ENCODE data around the gene MEIKIN. TPM values are rescaled to one million over a fixed set of nuclear protein-coding genes. Genes with fewer than 3 reads are reported as not detected.

The MEIKIN gene
- total and polyA plus RNA-seq, 2 of the 13 experiments (the other 11 are each of a cell fraction or from before 2014, with no cell fraction given), result not detected

- ChIA-PET CTCF (ENCODE audit: low intra/inter-chr PET ratio, low total read pairs) (no interaction called here), POLR2A (no interaction called here)
- no TSS peak for BruUV-seq (replicated peaks)
- Histone ChIP-seq H3K9ac (ENCODE audit: insufficient read depth, low read depth, low read length) (no peak overlapping the region), H3K4me1 (ENCODE audit: insufficient read depth, low read length) (no peaks in the 10 kb centered on the region), H4K20me1 (ENCODE audit: insufficient read depth, low read length) (no peaks in the 10 kb centered on the region), H3K79me2 (ENCODE audit: insufficient read depth, low read length) (no peaks in the 10 kb centered on the region), H3K36me3 (replicated peaks in 1 of 2; ENCODE audit: control insufficient read depth in 1 of 2, insufficient read depth in 2 of 2, low read length in 2 of 2) (no peaks in the 10 kb centered on the region), H3K4me2 (ENCODE audit: low read depth, low read length) (no peak overlapping the region), H3K9me3 (ENCODE audit: low read length) (no peaks in the 10 kb centered on the region), H3K27ac (ENCODE audit: extremely low read length, insufficient read depth, low read length) (no peak overlapping the region), H2AFZ (ENCODE audit: low read length) (no peak overlapping the region), H3K27me3 (ENCODE audit: control insufficient read depth in 1 of 2, insufficient read depth in 2 of 2, low read length in 2 of 2) (no peaks in the 10 kb centered on the region), H3K4me3 (replicated peaks in 1 of 3; ENCODE audit: insufficient read depth in 1 of 3, low read depth in 2 of 3, low read length in 3 of 3) (no peak overlapping the region)
- DNase-seq (ENCODE audit: low spot score) (no peak), FAIRE-seq (no peak), ATAC-seq (no peak)
- no peak for TF ChIP-seq ZMAT3 (CRISPR knock-in tag; conservative IDR thresholded peaks at IDR 0.05)
- TF ChIP-seq XRCC5 (optimal IDR thresholded peaks at IDR 0.05; ENCODE audit: low read length), result no peak
- TF ChIP-seq ZNF343 (CRISPR knock-in tag; IDR thresholded peaks at IDR 0.05), result no peak
- no peak for TF ChIP-seq FOXA1 (IDR thresholded peaks at IDR 0.05)
- TF ChIP-seq FOXA1 (CRISPR knock-in tag; IDR thresholded peaks at IDR 0.05), result peak; percentile 47; the same call in 1 of the 2 replicates
- TF ChIP-seq MNT (IDR thresholded peaks at IDR 0.05), result no peak
- peak; percentile 96 for TF ChIP-seq MIER2 (CRISPR knock-in tag; IDR thresholded peaks at IDR 0.05)
- peak; percentile 51 for TF ChIP-seq FOXA3 (CRISPR knock-in tag; IDR thresholded peaks at IDR 0.05)
- TF ChIP-seq, protein P1, sequence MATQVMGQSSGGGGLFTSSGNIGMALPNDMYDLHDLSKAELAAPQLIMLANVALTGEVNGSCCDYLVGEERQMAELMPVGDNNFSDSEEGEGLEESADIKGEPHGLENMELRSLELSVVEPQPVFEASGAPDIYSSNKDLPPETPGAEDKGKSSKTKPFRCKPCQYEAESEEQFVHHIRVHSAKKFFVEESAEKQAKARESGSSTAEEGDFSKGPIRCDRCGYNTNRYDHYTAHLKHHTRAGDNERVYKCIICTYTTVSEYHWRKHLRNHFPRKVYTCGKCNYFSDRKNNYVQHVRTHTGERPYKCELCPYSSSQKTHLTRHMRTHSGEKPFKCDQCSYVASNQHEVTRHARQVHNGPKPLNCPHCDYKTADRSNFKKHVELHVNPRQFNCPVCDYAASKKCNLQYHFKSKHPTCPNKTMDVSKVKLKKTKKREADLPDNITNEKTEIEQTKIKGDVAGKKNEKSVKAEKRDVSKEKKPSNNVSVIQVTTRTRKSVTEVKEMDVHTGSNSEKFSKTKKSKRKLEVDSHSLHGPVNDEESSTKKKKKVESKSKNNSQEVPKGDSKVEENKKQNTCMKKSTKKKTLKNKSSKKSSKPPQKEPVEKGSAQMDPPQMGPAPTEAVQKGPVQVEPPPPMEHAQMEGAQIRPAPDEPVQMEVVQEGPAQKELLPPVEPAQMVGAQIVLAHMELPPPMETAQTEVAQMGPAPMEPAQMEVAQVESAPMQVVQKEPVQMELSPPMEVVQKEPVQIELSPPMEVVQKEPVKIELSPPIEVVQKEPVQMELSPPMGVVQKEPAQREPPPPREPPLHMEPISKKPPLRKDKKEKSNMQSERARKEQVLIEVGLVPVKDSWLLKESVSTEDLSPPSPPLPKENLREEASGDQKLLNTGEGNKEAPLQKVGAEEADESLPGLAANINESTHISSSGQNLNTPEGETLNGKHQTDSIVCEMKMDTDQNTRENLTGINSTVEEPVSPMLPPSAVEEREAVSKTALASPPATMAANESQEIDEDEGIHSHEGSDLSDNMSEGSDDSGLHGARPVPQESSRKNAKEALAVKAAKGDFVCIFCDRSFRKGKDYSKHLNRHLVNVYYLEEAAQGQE (IDR thresholded peaks at IDR 0.05; ENCODE audit: borderline replicate concordance in 1 of 2, low read depth in 1 of 2, low read length in 2 of 2), result peak; percentile 28 to 95
- peak; percentile 93 for TF ChIP-seq EHMT2 (IDR thresholded peaks at IDR 0.05; ENCODE audit: borderline replicate concordance, low read depth, low read length)
- TF ChIP-seq ZNF672 (CRISPR knock-in tag; IDR thresholded peaks at IDR 0.05), result no peak
- 0 out of 2 replicates have a peak, but pooled peaks have one; percentile 19 for TF ChIP-seq SAP130 (CRISPR knock-in tag; IDR thresholded peaks at IDR 0.05; ENCODE audit: low read depth)
- peak; percentile 68 for TF ChIP-seq CEBPG (CRISPR knock-in tag; IDR thresholded peaks at IDR 0.05)
- TF ChIP-seq ZUFSP (CRISPR knock-in tag; IDR thresholded peaks at IDR 0.05; ENCODE audit: borderline replicate concordance), result no peak
- TF ChIP-seq CEBPB (IDR thresholded peaks at IDR 0.05; ENCODE audit: borderline replicate concordance, low read depth, low read length), result peak; percentile 74
- intact Hi-C loops (cut with micrococcal nuclease; ENCODE audit: unreplicated experiment) (loop anchor here (5.0 kb wide), 1 partner anchor 103 kb away; no protein-coding TSS in a partner anchor), in situ Hi-C loops (cut with HindIII; ENCODE audit: extremely low pct_ligation_motif_present, low pct_unique_long_range_greater_than_20kb) (no loop called here)
Measured at GRCh38 chr5:131899686-131900085, 45.8 kb downstream of the MEIKIN start.
